Tibial nerve (tissue), 4 donors: ENCODE results near the gene CAPN12.

Experiments used
- EP300 ChIP-seq, 2 donors: sonication (generic); formaldehyde crosslinking; IDR thresholded peaks; one replicate each; pipeline ENCODE4 v1.6.1; 2017; ENCODE audit warnings: antibody characterized with exemption in 2 of 2, mild to moderate bottlenecking in 1 of 2
- POLR2A ChIP-seq, 2 donors: fragments of 450-650 bp; IDR thresholded peaks; one replicate each; pipeline ENCODE4 v1.6.1; 2017; ENCODE audit warnings: antibody characterized with exemption in 2 of 2, mild to moderate bottlenecking in 2 of 2, moderate library complexity in 2 of 2
- TF ChIP-seq, protein P1 (sequence below), 5 experiments: fragments of 200-600 bp in 3 of 5; fragments of 450-650 bp in 2 of 5; sonication (generic) in 3 of 5; IDR thresholded peaks; one replicate each; pipeline ENCODE4 v1.5.1; 2016 to 2019; ENCODE audit warnings: antibody characterized with exemption in 5 of 5, mild to moderate bottlenecking in 3 of 5, moderate library complexity in 2 of 5

DNA sequence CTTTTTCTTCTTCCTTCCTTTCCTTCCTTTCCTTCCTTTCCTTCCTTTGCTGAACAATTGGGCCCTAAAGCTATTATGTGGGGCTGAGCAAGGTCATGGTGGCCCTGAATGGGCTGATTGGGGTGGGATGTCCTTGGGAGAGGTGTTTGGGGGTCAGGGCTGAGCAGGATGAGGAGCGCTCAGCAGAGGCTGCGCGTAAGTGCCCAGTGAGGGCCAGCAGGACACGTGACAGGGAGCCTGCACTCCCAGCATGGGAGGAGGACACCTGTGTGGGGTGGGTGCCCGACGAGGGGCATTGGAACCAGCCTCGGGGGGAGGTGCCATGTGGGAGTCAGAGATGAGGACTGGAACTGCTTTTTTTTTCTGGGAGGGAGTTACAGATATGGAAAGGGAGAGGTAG lies 34.5 kb upstream of the CAPN12 start:
- TF ChIP-seq, protein P1, sequence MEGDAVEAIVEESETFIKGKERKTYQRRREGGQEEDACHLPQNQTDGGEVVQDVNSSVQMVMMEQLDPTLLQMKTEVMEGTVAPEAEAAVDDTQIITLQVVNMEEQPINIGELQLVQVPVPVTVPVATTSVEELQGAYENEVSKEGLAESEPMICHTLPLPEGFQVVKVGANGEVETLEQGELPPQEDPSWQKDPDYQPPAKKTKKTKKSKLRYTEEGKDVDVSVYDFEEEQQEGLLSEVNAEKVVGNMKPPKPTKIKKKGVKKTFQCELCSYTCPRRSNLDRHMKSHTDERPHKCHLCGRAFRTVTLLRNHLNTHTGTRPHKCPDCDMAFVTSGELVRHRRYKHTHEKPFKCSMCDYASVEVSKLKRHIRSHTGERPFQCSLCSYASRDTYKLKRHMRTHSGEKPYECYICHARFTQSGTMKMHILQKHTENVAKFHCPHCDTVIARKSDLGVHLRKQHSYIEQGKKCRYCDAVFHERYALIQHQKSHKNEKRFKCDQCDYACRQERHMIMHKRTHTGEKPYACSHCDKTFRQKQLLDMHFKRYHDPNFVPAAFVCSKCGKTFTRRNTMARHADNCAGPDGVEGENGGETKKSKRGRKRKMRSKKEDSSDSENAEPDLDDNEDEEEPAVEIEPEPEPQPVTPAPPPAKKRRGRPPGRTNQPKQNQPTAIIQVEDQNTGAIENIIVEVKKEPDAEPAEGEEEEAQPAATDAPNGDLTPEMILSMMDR (IDR thresholded peaks at IDR 0.05) = no peak
- no peak for TF ChIP-seq EP300 (IDR thresholded peaks at IDR 0.05)
- TF ChIP-seq POLR2A (IDR thresholded peaks at IDR 0.05) = no peak
